CD4-positive, alpha-beta T cell treated with Interleukin-1 beta for 1 hour (primary cell): ENCODE data around the gene MCRIP1.

Experiments
- DNase-seq, 2 donors: peaks; one replicate each; pipeline ENCODE4 v3.0.0-alpha.2; 2020 to 2022

The MCRIP1 gene

DNA sequence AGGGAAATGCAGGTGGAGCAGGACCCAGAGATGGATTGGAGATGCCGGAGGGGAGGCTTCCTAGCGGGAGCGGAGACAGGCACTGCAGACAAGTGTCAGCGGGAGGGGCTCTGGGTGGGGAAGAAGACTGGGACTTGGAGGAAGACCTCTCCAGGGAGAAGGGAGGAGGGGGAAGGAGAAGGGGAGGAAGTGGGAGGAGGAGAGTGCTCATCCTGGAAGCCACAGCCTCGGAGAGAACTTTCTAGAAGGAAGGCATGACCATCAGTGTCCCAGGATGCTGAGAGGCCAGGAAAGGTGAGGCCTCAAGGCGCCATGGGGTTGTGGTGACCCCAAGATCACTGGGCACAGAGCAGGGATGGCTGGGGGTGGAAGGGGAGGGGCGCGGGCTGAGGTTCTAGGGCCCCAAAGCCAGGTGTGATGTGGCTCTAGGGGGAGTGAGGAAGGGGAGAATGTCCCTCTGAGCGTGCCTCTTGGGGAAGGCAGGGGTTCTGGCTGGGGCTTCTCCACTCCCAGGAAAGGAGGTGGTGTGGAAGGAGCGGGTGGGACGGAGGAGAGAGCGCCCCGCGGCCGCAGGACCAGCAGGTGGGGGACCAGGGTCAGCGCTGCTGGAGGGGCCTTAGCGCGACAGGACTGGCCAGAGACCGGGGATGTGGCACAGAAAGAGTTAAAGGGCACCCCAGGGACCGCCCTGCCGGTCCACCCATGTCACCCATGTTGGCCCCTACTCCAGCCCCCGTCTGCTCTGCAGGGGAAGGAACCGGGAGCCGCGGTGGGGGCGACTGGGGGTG lies 30.0 kb downstream of the MCRIP1 start:
- DNase-seq = no peak

DNA sequence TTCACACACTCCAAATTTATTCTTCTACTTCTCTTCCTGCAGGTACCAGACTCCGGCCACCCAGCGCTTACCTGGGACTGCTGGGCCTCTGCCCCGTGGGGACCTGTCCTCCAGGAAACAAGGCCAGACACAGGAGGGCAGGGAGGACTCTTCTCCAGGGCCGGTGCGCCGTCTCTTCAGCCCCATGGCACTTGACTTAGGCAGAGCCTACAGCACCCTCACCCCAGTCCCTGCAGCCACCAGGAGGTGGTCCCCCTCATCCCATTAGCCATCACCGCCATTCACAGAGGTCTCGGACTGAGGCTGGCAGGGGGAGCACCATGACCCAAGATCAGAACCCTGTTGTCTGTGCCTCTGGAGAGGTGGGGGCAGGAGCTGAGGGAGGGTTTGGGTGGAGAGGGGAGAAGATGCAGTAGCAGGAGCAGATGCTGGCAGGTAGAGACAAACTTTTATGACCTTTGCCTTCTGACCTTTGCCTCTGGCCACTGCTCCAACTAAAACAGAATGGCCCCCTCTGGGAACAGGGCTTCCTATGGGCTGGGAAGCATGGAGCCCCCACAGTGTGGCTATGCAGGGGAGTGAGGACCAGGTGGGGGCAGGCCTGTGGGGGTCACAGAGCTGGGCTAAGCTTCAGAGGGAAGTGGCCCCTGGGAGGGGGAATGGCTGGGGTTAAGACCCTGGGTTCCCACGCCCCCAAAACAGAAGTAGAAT lies 30.9 kb downstream of the MCRIP1 start:
- DNase-seq = no peak

DNA sequence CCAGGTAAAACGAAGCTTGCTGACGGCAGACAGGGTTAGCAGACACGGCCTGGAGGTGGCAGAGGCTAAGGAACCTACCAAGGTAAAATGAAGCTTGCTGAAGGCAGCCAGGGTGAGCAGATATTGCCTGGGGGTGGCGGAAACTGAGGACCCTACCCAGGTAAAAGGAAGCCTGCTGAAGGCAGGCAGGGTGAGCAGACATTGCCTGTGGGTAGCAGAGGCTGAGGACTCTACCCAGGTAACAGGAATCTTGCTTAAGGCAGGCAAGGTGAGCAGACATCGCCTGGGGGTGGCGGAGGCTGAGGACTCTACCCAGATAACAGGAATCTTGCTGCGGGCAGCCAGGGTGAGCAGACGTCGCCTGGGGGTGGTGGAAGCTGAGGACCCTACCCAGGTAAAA lies 31.8 kb downstream of the MCRIP1 start:
- no peak for DNase-seq

DNA sequence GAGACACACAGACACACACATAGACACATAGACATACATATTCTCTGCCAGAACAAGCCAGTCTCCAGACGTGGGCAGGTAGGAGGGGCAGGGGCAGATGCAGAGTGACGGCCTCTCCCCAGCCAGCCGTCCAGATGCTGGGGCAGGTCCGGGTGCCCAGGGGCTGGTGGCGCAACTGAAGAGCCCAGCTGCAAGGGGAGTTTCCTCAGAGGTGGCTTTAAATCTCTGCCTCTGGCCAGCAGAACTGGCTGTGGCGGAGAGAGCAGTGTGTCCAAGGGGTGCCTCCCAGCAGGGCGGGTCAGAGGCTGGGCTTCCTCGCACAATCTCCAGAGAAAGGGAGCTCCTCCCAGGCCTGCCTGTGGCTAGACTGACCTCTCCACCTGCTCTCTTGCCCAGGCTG lies 38.6 kb downstream of the MCRIP1 start:
- DNase-seq = no peak

DNA sequence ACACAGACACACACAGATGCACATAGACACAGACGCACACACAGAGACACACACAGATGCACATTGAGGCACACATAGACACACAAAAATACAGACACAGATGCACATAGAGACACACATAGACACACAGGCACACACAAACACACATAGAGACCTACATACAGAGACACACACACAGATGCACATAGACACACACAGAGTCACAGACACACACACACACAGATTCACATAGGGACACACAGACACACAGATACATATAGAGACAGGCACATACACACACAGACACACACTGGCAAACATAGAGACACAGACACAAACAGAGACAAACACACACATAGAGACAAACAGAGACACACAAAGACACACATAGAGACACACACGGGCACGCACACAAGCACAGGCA lies 39.0 kb downstream of the MCRIP1 start:
- DNase-seq = no peak

DNA sequence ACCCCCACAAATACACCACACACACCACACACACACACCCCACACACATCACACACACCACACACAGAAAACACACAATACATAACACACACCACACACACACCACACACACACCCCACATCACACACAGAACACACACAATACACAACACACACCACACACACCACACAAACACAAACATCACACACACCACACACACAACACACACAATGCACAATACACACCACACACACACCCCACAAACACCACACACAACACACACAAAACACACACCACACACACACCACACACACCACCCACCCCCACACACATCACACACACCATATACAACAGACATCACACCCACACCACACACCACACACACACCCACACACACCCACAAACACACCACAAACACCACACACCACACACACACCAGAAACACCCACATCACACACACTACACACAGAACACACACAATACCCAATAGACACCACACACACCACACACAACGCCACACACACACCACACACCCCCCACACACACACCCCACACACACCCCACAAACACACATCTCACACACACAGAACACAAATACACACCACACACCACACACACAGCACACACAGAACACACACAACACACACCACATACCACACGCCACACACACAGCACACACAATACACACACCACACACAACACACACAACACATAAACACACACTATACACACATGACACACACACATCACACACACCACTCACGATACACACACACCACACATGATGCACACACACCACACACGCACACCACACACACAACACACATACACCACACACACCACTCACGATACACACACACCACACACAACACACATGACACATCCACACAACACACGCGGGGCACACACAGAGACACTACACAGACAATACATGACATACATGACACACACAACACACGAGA lies 40.1 kb downstream of the MCRIP1 start:
- no peak for DNase-seq
